Fibroblast of skin of abdomen (primary cell): ENCODE results near the gene DNAAF2. TPM values are rescaled to one million over a fixed set of nuclear protein-coding genes. Genes with fewer than 3 reads are reported as not detected.
"Not testable (repeated sequence)": the region's sequence is repeated elsewhere in the genome, so short reads cannot be mapped to it uniquely, and the experiment has no call there.

ENCODE experiments used
- DNase-seq: peaks from one replicate; pipeline ENCODE4 v3.0.0-alpha.2; 2013
- polyA plus RNA-seq, 2 experiments: library from polyadenylated mRNA; unstranded; fragments of 120-200 nt; gene quantifications; one replicate each; pipeline ENCODE4 v1.2.1, GENCODE V29; 2013; ENCODE audit not compliant: insufficient read length in 2 of 2

The DNAAF2 gene
- polyA plus RNA-seq (2013, experiment 1 of 2; ENCODE audit: insufficient read length): 6.8 TPM
- polyA plus RNA-seq (2013, experiment 2 of 2; ENCODE audit: insufficient read length): 7.6 TPM

GRCh38 chr14:49634547-49635334 lies at the start of gene DNAAF2:
Gene DNAAF2 (minus strand): TSS chr14:49635244. CDS start chr14:49635149, 95 bp downstream.
- peak; percentile 64 for DNase-seq

- DNase-seq: no peak
Observed at GRCh38 chr14:49679271-49679670, 44.2 kb upstream of the DNAAF2 start.

GRCh38 chr14:49677643-49678042 lies 42.6 kb upstream of the DNAAF2 start:
- no peak for DNase-seq

GRCh38 chr14:49673586-49673985 lies 38.5 kb upstream of the DNAAF2 start:
- DNase-seq: no peak

GRCh38 chr14:49670475-49670874 lies 35.4 kb upstream of the DNAAF2 start:
- no peak for DNase-seq

- DNase-seq: no peak
Observed at GRCh38 chr14:49659526-49660455, 24.7 kb upstream of the DNAAF2 start.

- not testable (repeated sequence) for DNase-seq
Observed at GRCh38 chr14:49657500-49657899, 22.5 kb upstream of the DNAAF2 start.

- no peak for DNase-seq
Observed at GRCh38 chr14:49654511-49654910, 19.5 kb upstream of the DNAAF2 start.

GRCh38 chr14:49653508-49653907 lies 18.5 kb upstream of the DNAAF2 start:
- DNase-seq: no peak

GRCh38 chr14:49642163-49642562 lies 7.1 kb upstream of the DNAAF2 start:
- no peak for DNase-seq

- peak; percentile 9 for DNase-seq
Observed at GRCh38 chr14:49641697-49642129, 6.7 kb upstream of the DNAAF2 start.

- DNase-seq: no peak
Observed at GRCh38 chr14:49640540-49641417, 5.7 kb upstream of the DNAAF2 start.

GRCh38 chr14:49637534-49638078 lies 2.6 kb upstream of the DNAAF2 start:
- peak; percentile 22 for DNase-seq

- DNase-seq: no peak
Observed at GRCh38 chr14:49636866-49637265, 1.8 kb upstream of the DNAAF2 start.

- peak; percentile 95 for DNase-seq
Observed at GRCh38 chr14:49633640-49634546, 1.2 kb downstream of the DNAAF2 start.

- no peak for DNase-seq
Observed at GRCh38 chr14:49623941-49624839, 10.9 kb downstream of the DNAAF2 start.

- no peak for DNase-seq
Observed at GRCh38 chr14:49623387-49623786, 11.7 kb downstream of the DNAAF2 start.

- DNase-seq: no peak
Observed at GRCh38 chr14:49622022-49622607, 12.9 kb downstream of the DNAAF2 start.
